ENCODE results near the gene IFNLR1. TPM values are rescaled to one million over a fixed set of nuclear protein-coding genes. Genes with fewer than 3 reads are reported as not detected.

IFNLR1 gene
- total RNA-seq, 1 experiment from 2014 or later = 9.6 TPM

GRCh38 chr1:24228311-24228710 is 41.2 kb upstream of the IFNLR1 start:
- Histone ChIP-seq H2BK120ac (ENCODE audit: low read depth, low read length, poor library complexity, severe bottlenecking) (no peak overlapping the region), H3K18ac (ENCODE audit: insufficient read length, low read depth, low read length) (no peak overlapping the region), H2BK20ac (ENCODE audit: low read depth, low read length, poor library complexity, severe bottlenecking) (no peak overlapping the region), H2BK12ac (ENCODE audit: insufficient read length, low read depth, low read length) (no peak overlapping the region), H3K4me2 (ENCODE audit: insufficient read depth, insufficient read length, low read length) (no peak overlapping the region), H3K27ac (ENCODE audit: insufficient read length, low read depth, low read length) (no peak overlapping the region), H3K27me3 (ENCODE audit: insufficient read depth, low read length) (no peaks in the 10 kb centered on the region), H4K91ac (ENCODE audit: insufficient read length, low read depth, low read length) (no peak overlapping the region), H2BK15ac (ENCODE audit: low read depth, low read length) (no peak overlapping the region), H3T11ph (ENCODE audit: low read length) (no peak overlapping the region), H3K23ac (ENCODE audit: insufficient read length, low read depth, low read length) (no peak overlapping the region), H3K14ac (ENCODE audit: insufficient read depth, low read length) (no peak overlapping the region), H3K4me1 (ENCODE audit: insufficient read depth, low read length) (no peaks in the 10 kb centered on the region), H3K23me2 (ENCODE audit: insufficient read length, low read depth, low read length, poor library complexity, severe bottlenecking) (no peaks in the 10 kb centered on the region), H2AFZ (ENCODE audit: low read length) (no peak overlapping the region), H3K9me3 (ENCODE audit: control insufficient read depth, low read depth, low read length) (no peaks in the 10 kb centered on the region), H4K5ac (ENCODE audit: insufficient read length, low read depth, low read length) (no peak overlapping the region), H2AK5ac (ENCODE audit: insufficient read length, low read length) (no peak overlapping the region), H3K79me2 (ENCODE audit: insufficient read depth, low read length) (no peaks in the 10 kb centered on the region; the same call in 1 of the 2 replicates), H3K4ac (ENCODE audit: low read depth, low read length) (no peak overlapping the region), H2BK5ac (ENCODE audit: insufficient read length, low read length) (no peak overlapping the region), H4K8ac (replicated peaks; ENCODE audit: insufficient read length, low read depth, low read length) (no peak overlapping the region), H3K79me1 (ENCODE audit: insufficient read depth, low read depth, low read length, poor library complexity, severe bottlenecking) (no peaks in the 10 kb centered on the region), H3K56ac (ENCODE audit: insufficient read length, low read depth, low read length) (no peak overlapping the region), H3K9ac (ENCODE audit: extremely low read depth, insufficient read length, low read length) (no peak overlapping the region), H4K20me1 (ENCODE audit: control insufficient read depth, insufficient read depth, insufficient read length) (no peaks in the 10 kb centered on the region)
- TF ChIP-seq CTCF (conservative IDR thresholded peaks at IDR 0.05) = no peak
- H3K4me3 Mint-ChIP-seq = no peak overlapping the region
- WGBS (ENCODE audit: extremely low coverage, insufficient read length, low lambda C conversion rate) = no CpG with 5 or more reads among the region's 4 CpGs
- peaks cover 0 to 4% of the 10 kb centered on the region in 2 experiments; a peak in 1 of 4 replicates for H3K4me1 Mint-ChIP-seq
- no peaks in the 10 kb centered on the region for H3K9me3 Mint-ChIP-seq
- no peak overlapping the region for H3K27ac Mint-ChIP-seq
- peaks cover 0 to 6% (median 0%) of the 10 kb centered on the region in 3 experiments; a peak in 1 of 7 replicates for H3K36me3 Mint-ChIP-seq (ENCODE audit: insufficient read depth in 1 of 3, low read depth in 3 of 3)
- no peak for DNase-seq
- H3K27me3 Mint-ChIP-seq (ENCODE audit: low read depth) = no peaks in the 10 kb centered on the region; the same call in 1 of the 2 replicates

Measured in H9 (cell line).